Suppressor macrophage treated with lipopolysaccharide for 1 hour (primary cell): Measurements from ENCODE around the gene SMYD4.
"Not testable (repeated sequence)": the region's sequence is repeated elsewhere in the genome, so short reads cannot be mapped to it uniquely, and the experiment has no call there.

Experiments
- DNase-seq, 3 donors: peaks; one replicate each; pipeline ENCODE4 v3.0.0-alpha.2; 2020 to 2022

The SMYD4 gene

GRCh38 chr17:1753767-1754429 is 75.8 kb downstream of the SMYD4 start:
- DNase-seq = peak; percentile 51 to 79 (median 61)

- DNase-seq = peak; percentile 64 to 80 (median 71)
Measured at GRCh38 chr17:1752425-1753262, 77.1 kb downstream of the SMYD4 start.

- DNase-seq = peak in 1 of 3 donors; percentile 38
Measured at GRCh38 chr17:1750628-1751027, 79.1 kb downstream of the SMYD4 start.

GRCh38 chr17:1746975-1747543 is 82.6 kb downstream of the SMYD4 start:
- no peak for DNase-seq

- no peak for DNase-seq
Measured at GRCh38 chr17:1745513-1746020, 84.1 kb downstream of the SMYD4 start.

- DNase-seq = no peak
Measured at GRCh38 chr17:1744551-1745512, 84.9 kb downstream of the SMYD4 start.

- DNase-seq = no peak
Measured at GRCh38 chr17:1743088-1743439, 86.6 kb downstream of the SMYD4 start.

GRCh38 chr17:1742371-1743087 is 87.2 kb downstream of the SMYD4 start, which contains the start of gene SERPINF2:
SERPINF2 (plus strand) TSS chr17:1742871; CDS start chr17:1744996, 2,125 bp downstream.
- DNase-seq = no peak

- not testable (repeated sequence) for DNase-seq
Measured at GRCh38 chr17:1741899-1742298, 87.8 kb downstream of the SMYD4 start.

GRCh38 chr17:1737531-1738291 is 92.0 kb downstream of the SMYD4 start:
- peak in 1 of 3 donors; percentile 25 for DNase-seq

GRCh38 chr17:1736348-1737281 is 93.1 kb downstream of the SMYD4 start:
- peak; percentile 96 to 97 (median 96) for DNase-seq

GRCh38 chr17:1735834-1736347 is 93.8 kb downstream of the SMYD4 start:
- no peak for DNase-seq

GRCh38 chr17:1735418-1735817 is 94.3 kb downstream of the SMYD4 start:
- DNase-seq = no peak

GRCh38 chr17:1733759-1734158 is 95.9 kb downstream of the SMYD4 start:
- DNase-seq = no peak

GRCh38 chr17:1732833-1733321 is 96.8 kb downstream of the SMYD4 start:
- DNase-seq = no peak

GRCh38 chr17:1732241-1732832 is 97.4 kb downstream of the SMYD4 start:
- no peak for DNase-seq

GRCh38 chr17:1731194-1731506 is 98.6 kb downstream of the SMYD4 start:
- no peak for DNase-seq

GRCh38 chr17:1730326-1731193 is 99.1 kb downstream of the SMYD4 start:
- no peak for DNase-seq
